Activated naive CD4-positive, alpha-beta T cell (primary cell): ENCODE results near the gene CEMIP.

Experiments
- DNase-seq, 4 experiments: peaks; one replicate each; lab custom pipeline; 2025; lab: John Stamatoyannopoulos, UW

Gene CEMIP

DNA sequence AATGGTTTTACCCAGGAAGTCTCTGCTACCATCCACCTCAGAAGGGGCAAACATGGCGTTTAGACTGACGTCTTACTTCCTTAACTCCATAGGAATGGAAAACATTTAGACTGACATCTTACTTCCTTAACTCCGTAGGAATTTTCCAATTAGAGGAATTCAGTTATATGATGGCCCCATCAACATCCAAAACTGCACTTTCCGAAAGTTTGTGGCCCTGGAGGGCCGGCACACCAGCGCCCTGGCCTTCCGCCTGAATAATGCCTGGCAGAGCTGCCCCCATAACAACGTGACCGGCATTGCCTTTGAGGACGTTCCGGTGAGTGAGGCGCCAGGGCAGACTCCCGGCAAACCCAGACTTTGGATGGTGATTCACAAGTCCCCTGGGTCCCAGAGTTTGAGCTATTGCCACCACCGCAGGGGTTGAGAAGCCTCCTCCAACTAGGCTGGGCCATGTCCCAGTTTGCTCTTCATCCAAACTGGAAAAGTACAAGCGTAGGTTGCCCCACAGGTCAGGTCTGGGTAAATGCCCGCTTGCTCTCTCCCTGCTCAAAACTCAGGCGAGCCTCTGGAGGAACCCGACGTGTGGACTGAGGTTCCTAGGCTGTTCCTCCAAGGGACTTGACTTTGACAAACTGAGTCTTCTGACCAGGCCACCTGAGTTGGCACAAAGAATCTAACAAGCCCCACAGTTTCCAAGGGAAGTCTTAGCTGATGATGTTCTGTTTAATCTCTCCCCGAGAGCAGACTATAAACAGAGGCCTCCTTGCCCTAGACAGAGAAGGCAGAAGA lies 152.7 kb downstream of the CEMIP start:
- no peak for DNase-seq

DNA sequence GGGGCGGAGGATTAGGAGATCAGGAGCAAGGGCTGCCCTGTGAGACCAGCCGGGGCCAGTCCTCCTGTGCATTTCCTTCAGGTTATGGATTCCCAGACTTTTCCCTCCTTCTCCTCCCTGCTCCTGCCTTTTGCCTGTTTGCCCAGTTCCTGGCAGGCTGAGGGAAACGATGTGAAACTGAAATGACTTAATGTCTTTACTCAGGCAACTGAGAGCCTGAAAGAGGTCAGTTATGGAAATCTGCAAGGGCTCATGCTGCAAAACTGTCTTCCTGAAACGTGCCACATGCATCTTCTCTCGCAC lies 153.3 kb downstream of the CEMIP start:
- no peak for DNase-seq

DNA sequence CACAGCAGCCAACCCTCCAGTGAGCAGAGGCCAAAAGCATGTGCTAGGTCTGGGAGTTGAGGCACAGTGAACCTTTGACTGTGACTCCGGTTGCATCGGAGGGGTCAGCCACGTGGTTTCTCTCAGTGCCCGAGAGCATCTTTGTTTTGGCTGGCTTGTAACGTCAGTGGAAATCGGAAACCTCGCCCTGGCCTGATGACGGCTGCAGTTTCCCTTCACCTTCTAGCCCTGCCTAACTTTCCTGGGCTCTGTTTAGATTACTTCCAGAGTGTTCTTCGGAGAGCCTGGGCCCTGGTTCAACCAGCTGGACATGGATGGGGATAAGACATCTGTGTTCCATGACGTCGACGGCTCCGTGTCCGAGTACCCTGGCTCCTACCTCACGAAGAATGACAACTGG lies 153.8 kb downstream of the CEMIP start:
- no peak for DNase-seq

DNA sequence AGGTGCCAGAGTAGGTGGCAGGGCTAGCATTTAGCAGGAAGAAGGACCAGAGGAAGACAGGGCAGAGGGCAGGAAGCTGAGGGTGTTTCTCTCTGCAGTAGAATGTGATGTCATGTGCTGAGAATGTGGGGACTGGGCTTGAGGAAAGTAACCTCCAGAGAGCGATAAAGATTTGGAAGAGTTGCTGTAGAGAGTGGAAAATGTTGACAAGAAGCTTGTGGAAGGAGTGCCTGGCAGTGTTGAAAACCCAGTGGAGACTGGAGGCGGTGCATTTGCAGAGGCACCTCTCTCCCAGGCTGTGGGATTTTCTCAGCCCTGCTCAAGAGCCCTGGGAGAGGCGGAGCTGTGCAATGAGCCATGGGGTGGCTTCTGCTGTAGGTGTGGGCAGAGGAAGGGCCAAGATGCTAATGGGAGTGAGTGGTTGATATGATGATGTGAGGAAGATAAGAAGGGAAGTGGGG lies 155.6 kb downstream of the CEMIP start:
- no peak for DNase-seq

DNA sequence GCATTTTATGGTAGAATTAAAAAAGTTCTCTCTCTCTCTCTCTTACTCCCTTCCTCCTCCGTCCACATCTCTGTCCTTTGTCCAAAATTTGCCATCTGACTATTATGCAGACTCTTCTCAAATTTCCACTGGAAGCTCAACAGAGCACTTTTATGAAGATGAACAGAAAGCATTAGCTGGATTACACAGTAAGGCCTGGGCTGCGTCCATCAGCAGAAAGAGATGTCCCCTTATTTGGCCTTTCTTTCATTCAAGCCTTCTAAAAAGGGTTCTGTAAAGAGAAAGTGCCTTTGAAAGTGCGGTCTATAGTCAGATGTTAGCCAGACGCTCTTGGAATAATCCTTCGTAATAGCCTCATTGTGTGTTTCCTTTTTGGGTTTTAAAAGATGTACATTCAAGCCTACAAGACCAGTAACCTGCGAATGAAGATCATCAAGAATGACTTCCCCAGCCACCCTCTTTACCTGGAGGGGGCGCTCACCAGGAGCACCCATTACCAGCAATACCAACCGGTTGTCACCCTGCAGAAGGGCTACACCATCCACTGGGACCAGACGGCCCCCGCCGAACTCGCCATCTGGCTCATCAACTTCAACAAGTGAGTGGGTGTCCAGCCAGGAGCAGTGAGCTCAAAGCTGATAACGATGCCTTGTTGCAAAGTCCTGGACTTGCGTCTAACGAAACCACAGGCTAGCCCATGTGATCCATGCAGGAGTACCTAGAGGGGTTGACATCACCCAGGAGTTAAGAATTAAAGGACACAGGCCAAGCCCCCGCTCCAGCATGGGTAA lies 157.3 kb downstream of the CEMIP start:
- DNase-seq: no peak

DNA sequence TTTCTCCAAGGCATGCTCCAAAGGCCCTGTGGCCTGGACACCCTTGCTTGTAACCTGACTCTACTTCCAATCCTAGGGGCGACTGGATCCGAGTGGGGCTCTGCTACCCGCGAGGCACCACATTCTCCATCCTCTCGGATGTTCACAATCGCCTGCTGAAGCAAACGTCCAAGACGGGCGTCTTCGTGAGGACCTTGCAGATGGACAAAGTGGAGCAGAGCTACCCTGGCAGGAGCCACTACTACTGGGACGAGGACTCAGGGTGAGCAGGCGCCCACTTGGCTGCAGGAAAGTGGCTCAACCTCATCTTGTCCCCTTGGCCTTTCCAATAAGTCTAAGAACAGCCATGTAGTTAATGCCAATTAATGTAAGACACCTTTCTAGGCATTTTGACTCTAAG lies 158.5 kb downstream of the CEMIP start:
- DNase-seq: no peak

DNA sequence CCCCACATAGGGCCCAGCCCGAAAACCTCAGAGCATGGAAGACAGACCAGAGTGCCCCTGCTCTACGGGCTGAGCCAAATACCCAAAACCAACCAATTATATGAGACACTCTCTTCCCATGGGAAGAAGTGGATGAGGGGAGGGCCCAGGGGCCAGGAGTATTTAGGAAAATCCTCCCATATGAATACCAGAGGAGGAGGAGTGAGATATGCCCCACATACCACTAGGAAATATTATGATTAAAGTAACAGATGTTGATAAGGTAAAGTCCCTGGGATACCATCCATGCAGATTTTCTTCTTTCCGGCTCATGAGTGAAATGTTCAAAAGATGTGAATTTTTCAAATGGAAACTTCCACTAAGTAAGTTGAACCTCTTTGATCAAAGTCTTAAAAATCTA lies 160.0 kb downstream of the CEMIP start:
- DNase-seq: no peak

DNA sequence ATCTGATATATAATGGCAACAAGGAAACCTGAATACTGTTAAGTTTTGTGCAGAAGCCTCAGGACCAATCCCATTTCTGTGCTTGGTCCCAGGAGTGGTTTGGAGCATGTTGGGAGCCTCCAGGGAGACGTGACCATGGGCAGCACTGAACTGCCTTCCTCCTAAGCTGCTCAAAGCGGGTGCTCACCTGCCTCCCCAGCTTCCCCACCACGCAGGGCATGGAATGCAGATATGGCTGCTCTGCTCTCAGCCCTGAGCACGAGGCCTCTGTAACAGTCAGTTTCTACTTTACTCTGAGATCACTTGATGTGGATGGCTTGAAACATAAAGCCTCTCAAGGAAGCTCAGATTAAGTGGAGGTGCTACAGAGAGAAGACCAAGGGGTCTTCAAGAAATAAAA lies 161.2 kb downstream of the CEMIP start:
- DNase-seq: no peak

DNA sequence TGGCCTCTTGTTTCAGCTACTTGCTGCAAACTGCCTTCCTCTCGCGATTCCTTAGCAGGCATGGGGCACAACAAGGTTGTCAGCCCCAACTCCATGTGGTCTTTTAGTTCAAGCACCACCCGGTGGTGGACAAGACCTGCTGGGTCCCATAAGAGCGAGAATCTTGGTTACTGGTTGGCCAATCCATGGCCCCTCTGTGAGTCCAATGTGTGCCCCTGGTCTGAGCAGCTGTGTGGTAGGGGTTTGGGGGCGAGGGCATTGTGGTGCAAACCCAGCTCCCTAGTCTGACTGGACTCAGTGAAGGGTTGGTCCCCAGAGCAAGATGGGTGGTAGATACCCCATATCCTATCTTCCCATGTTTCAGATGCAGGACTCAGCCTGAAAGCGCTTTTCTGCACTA lies 161.7 kb downstream of the CEMIP start:
- DNase-seq: no peak

DNA sequence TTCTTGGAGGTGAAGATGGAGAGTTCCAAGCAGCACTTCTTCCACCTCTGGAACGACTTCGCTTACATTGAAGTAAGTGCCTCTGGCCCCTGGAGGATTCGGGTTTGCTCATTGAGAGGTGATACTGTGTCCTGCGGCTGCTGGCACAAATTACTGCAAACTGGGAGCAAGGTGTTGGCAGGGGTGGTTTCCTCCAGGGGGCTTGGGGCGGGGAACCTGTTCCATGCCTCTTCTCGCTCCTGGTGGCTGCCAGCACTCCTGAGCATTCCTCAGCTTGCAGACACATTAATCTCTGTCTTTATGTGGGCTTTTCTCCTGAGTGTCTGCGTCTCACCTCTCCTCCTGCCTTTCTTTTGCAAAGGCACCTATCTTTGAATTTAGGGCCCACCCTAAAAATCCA lies 163.1 kb downstream of the CEMIP start:
- no peak for DNase-seq

DNA sequence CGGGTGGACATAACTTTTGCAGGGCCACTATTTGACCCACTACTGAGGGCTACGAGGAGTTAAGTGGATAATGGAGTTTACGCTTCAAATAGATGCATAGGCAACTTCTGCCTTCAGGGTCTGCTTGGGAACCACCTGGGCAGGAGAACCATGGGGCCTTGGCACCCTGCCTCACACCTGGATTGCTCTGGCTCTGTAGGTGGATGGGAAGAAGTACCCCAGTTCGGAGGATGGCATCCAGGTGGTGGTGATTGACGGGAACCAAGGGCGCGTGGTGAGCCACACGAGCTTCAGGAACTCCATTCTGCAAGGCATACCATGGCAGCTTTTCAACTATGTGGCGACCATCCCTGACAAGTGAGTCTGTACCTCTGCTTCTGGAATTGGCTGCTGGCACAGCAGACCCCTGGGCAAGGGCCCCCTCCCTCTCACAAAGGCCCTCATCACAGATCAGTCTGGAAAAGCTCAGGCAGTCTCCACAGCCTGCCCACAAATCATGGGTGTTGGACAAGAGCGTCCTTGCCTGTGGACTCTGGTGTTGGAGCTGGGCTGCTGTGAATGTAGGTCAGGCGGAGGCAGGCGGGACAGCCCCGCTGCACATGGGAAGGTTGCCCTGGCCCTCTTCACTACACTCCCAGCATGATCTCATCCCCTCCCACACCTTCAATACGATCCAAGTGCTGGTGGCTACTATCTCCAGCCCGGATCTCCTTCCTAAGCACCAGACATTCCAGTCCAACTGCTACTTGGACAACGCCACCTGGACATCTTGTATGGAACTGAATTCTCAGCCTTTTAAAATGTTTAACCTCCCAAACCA lies 163.8 kb downstream of the CEMIP start:
- no peak for DNase-seq

DNA sequence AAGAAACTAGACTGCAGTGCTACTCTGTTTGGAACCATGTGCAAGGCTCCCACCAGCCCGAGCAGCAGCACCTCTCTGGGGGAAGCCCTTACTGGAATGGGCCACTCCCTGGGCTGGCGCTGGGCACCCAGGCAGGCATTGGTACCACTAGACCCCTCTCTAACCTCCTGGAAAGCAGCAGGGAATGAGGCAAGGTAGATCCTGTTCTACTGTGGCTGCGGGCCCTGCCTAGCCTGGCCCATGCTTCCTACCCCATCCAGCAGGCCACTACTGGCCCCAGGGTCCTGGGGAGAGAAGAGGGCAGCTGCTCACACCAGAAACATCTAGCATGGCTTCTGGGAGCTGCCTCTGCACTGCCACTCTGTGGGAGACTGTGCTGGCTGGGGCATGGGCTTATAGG lies 165.6 kb downstream of the CEMIP start:
- DNase-seq: no peak

DNA sequence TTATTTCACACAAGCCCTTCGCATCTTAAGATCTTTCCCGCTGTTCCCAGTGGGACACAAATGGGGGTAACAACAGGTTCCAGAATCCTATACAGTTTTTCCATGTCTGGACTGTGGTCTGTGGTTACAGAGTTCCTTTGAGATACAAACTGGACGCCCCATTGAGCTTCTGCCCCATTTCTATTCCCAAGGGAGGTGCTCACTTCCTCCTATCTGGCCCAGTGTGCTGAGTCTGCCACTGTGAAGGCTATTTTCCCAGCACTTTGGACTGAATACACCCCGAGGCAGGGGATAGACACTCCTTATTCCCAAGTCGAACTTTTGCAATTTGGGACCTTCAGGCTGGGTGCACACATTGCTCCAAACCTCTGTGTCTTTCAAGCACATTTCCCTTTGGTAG lies 166.4 kb downstream of the CEMIP start:
- DNase-seq: no peak

DNA sequence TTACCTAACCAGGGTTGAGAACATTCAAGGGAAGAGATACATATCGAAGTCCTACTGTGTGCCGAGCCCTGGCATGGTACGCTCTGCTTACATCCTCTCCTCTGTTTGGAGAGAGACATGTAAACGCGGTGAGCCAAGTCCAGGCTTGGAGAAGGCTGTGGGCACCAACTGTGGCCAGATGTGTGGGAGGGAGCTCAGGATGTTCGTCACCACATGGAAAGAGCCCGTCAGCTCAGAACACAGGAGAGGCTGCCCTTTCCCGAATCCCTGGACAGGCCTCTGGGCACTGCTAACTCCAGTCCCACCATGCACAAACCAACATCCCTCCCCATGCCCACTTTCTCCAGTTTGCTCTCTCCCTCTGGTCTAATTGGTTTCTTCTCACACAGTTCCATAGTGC lies 167.4 kb downstream of the CEMIP start:
- DNase-seq: no peak

DNA sequence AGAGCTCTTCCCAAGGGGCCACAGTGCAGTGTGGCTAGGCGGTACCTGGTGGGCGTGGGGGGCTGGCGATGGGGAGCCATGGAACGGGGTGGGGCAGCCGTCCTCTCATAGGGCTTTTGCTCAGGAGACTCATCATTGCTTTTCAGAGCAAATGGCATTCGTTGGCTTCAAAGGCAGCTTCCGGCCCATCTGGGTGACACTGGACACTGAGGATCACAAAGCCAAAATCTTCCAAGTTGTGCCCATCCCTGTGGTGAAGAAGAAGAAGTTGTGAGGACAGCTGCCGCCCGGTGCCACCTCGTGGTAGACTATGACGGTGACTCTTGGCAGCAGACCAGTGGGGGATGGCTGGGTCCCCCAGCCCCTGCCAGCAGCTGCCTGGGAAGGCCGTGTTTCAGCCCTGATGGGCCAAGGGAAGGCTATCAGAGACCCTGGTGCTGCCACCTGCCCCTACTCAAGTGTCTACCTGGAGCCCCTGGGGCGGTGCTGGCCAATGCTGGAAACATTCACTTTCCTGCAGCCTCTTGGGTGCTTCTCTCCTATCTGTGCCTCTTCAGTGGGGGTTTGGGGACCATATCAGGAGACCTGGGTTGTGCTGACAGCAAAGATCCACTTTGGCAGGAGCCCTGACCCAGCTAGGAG lies 169.6 kb downstream of the CEMIP start:
- DNase-seq: no peak

DNA sequence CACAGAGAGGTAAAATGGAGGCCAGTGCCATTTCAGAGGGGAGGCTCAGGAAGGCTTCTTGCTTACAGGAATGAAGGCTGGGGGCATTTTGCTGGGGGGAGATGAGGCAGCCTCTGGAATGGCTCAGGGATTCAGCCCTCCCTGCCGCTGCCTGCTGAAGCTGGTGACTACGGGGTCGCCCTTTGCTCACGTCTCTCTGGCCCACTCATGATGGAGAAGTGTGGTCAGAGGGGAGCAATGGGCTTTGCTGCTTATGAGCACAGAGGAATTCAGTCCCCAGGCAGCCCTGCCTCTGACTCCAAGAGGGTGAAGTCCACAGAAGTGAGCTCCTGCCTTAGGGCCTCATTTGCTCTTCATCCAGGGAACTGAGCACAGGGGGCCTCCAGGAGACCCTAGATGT lies 170.6 kb downstream of the CEMIP start:
- DNase-seq: no peak

DNA sequence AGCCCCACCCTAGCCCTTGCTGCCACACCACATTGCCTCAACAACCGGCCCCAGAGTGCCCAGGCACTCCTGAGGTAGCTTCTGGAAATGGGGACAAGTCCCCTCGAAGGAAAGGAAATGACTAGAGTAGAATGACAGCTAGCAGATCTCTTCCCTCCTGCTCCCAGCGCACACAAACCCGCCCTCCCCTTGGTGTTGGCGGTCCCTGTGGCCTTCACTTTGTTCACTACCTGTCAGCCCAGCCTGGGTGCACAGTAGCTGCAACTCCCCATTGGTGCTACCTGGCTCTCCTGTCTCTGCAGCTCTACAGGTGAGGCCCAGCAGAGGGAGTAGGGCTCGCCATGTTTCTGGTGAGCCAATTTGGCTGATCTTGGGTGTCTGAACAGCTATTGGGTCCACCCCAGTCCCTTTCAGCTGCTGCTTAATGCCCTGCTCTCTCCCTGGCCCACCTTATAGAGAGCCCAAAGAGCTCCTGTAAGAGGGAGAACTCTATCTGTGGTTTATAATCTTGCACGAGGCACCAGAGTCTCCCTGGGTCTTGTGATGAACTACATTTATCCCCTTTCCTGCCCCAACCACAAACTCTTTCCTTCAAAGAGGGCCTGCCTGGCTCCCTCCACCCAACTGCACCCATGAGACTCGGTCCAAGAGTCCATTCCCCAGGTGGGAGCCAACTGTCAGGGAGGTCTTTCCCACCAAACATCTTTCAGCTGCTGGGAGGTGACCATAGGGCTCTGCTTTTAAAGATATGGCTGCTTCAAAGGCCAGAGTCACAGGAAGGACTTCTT lies 171.3 kb downstream of the CEMIP start:
- DNase-seq: no peak

DNA sequence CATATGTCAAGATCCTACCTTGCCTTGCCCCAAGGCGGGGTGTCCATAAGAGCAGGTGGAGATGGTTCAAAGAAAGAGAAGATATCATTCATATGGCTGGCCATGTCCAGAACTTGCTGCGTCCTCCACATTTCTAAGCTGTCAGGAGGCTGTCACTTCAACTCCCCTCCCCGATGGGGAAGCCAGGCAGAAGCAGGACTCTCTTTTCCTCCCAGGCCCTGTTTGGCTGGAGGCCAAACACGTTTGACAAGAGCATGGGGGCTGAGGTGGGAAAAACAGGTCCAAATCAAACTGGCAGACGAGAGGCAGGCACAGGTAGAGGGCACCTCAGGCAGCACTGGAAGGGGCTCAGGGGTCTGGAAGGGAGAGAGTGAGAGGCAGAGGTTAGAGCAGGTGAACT lies 172.8 kb downstream of the CEMIP start:
- no peak for DNase-seq

DNA sequence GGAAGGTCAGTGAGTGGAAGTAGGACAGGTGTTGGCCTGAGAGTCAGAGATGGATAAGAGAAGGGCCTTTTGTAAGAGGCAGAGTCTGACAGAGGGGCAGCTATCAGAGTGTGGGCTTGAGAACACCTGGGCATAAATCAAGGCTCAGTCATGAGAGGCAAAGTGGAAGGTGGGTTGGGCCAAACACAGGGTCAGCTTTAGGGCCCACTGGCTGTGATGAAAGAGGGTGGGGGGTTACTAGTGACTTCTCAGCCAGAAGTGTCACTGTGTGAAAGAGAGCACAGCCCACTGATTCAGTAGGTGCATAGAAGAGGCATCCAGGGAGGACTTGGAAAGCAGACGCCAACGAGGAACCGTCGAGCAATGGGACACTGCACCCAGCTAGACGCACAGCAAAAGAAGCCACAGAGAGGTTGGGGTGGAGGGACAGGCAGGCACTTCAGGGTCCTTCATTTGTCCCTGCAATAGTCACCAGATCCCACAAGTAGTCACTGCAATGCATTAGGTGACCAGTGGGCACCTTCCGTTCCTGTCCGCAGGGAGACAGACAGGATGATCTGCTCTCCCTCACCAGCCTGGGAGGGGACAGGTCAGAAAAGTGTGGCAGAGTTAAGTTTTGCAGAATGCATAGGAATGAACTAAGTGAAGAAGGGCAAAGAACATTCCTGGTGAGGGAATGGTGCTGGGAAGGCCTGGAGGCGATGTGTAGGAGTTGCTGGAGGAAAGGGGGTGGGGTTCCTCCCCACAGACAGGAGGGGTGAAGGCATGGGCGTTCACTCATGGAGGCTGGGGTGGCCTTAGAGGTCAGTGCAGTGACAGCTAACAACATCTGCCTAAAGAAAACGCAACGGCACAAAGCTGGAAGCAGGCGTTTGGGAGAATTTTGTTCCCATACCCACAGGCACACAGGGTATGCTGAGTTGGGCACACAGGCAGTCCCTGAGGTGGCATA lies 174.1 kb downstream of the CEMIP start:
- no peak for DNase-seq
